HUES48 (cell line): ENCODE results near the gene SLAMF9.
"Not testable (repeated sequence)": the region's sequence is repeated elsewhere in the genome, so short reads cannot be mapped to it uniquely, and the experiment has no call there.

Source experiments
- H3K27ac ChIP-seq: one replicate; pipeline ENCODE4 v1.7.0; 2013; ENCODE audit warnings: low read depth, low read length, inconsistent platforms
- H3K27me3 ChIP-seq: 2 replicates; pipeline ENCODE4 v1.6.1; 2013; ENCODE audit warnings: mild to moderate bottlenecking, low read length; ENCODE audit not compliant: control insufficient read depth, insufficient read depth
- H3K36me3 ChIP-seq: 2 replicates; pipeline ENCODE4 v1.6.1; 2013; ENCODE audit warnings: low read length; ENCODE audit not compliant: control insufficient read depth, insufficient read depth
- H3K4me1 ChIP-seq: 2 replicates; pipeline ENCODE4 v1.6.1; 2013; ENCODE audit warnings: mild to moderate bottlenecking, low read length; ENCODE audit not compliant: control insufficient read depth, insufficient read depth
- H3K4me3 ChIP-seq: 2 replicates; pipeline ENCODE4 v1.5.1; 2013; ENCODE audit warnings: mild to moderate bottlenecking, low read depth, low read length
- H3K9ac ChIP-seq: 2 replicates; pipeline ENCODE4 v1.6.1; 2013; ENCODE audit warnings: mild to moderate bottlenecking, low read depth, low read length, moderate library complexity
- H3K9me3 ChIP-seq: 2 replicates; pipeline ENCODE4 v1.6.1; 2013; ENCODE audit warnings: low read length; ENCODE audit not compliant: control insufficient read depth, insufficient read depth

Gene SLAMF9

DNA sequence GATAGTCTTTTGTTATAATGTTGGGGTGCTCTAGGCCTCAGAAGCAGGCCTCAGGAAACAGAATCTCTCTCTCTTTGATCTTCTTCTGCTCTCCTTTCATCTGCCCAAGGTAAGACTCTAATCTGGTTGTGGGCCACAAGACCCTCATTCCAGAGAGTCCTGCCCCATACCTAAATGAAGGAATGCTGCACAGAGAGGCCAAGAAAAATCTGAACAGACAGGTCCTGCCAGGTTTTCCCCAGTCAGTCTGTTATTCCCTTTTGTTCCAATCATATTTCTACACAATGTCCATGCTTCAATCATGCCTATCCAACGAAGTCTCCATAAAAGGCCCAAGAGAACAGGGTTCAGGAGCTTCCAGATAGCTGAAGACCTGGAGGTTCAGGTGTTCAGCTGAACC is 47.1 kb downstream of the SLAMF9 start:
- Histone ChIP-seq H3K27me3 (no peaks in the 10 kb centered on the region), H3K9ac (no peak overlapping the region), H3K4me3 (no peak overlapping the region), H3K9me3 (no peaks in the 10 kb centered on the region), H3K27ac (no peak overlapping the region), H3K4me1 (peaks cover 15% of the 10 kb centered on the region), H3K36me3 (no peaks in the 10 kb centered on the region)

DNA sequence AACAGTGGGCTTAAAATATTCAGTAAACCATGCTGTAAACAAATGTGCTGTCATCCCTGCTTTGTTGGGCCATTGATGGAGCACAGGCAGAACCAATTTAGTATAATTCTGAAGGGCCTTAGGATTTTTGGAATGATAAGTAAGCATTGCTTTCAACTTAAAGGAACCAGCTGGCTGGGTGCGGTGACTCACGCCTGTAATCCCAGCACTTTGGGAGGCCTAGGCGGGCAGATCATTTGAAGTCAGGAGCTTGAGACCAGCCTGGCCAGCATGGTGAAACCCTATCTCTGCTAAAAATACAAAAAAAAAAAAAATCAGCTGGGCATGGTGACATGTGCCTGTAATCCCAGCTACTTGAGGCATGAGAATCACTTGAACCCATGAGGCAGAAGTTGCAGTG is 50.0 kb downstream of the SLAMF9 start:
- H3K9me3 ChIP-seq, H3K4me1 ChIP-seq, H3K27ac ChIP-seq, H3K9ac ChIP-seq, H3K4me3 ChIP-seq, H3K36me3 ChIP-seq: not testable (repeated sequence)
- H3K27me3 ChIP-seq = peaks cover 15% of the 10 kb centered on the region

DNA sequence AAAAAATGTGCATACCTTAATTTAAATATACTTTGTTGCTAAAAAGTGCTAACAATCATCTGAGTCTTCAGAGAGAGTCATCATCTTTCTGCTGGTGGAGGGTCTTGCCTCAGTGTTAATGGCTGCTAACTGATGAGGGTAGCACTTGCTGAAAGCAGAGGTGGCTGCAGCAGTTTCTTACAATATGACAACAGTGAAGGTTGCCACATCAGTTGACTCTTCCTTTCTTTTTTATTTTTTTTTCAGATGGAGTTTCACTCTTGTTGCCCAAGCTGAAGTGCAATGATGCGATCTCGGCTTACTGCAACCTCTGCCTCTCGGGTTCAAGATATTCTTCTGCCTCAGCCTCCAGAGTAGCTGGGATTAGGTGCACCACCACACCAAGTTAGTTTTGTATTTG is 51.5 kb downstream of the SLAMF9 start:
- Histone ChIP-seq H3K27me3 (peaks cover 15% of the 10 kb centered on the region), H3K36me3 (no peaks in the 10 kb centered on the region), H3K4me1 (peaks cover 9% of the 10 kb centered on the region), H3K4me3 (no peak overlapping the region), H3K9ac (no peak overlapping the region), H3K27ac (no peak overlapping the region), H3K9me3 (no peaks in the 10 kb centered on the region)
